GM10266 (cell line): ENCODE data around the gene PLA2G5.
"Not testable (repeated sequence)": the region's sequence is repeated elsewhere in the genome, so short reads cannot be mapped to it uniquely, and the experiment has no call there.

Source experiments
- DNase-seq: peaks from one replicate; pipeline ENCODE4 v3.0.0; 2012; ENCODE audit errors: extremely low spot score
- CTCF ChIP-seq: IDR thresholded peaks from 2 replicates; pipeline ENCODE4 v1.5.1; 2012; ENCODE audit warnings: mild to moderate bottlenecking, low read depth; ENCODE audit not compliant: control insufficient read depth, insufficient read depth; ENCODE audit errors: missing control alignments

PLA2G5 gene

GRCh38 chr1:20032425-20032824, 37.6 kb upstream of the PLA2G5 start:
- no peak for DNase-seq
- TF ChIP-seq CTCF, result no peak

GRCh38 chr1:20033420-20033819, 36.6 kb upstream of the PLA2G5 start:
- TF ChIP-seq CTCF, result no peak
- DNase-seq, result no peak

GRCh38 chr1:20035114-20035513, 34.9 kb upstream of the PLA2G5 start:
- DNase-seq, result no peak
- no peak for TF ChIP-seq CTCF

GRCh38 chr1:20037877-20038276, 32.1 kb upstream of the PLA2G5 start:
- no peak for DNase-seq

GRCh38 chr1:20047096-20047495, 22.9 kb upstream of the PLA2G5 start:
- DNase-seq, result no peak
- TF ChIP-seq CTCF, result no peak

More at GRCh38 chr1:20037877-20038276, 32.1 kb upstream of the PLA2G5 start:
- no peak for TF ChIP-seq CTCF

GRCh38 chr1:20048563-20048962, 21.4 kb upstream of the PLA2G5 start:
- TF ChIP-seq CTCF, result no peak
- no peak for DNase-seq

GRCh38 chr1:20049056-20049798, 20.8 kb upstream of the PLA2G5 start:
- not testable (repeated sequence) for DNase-seq
